ENCODE data around the gene RAB13.
"Not testable (repeated sequence)": the region's sequence is repeated elsewhere in the genome, so short reads cannot be mapped to it uniquely, and the experiment has no call there.

Gene RAB13

DNA sequence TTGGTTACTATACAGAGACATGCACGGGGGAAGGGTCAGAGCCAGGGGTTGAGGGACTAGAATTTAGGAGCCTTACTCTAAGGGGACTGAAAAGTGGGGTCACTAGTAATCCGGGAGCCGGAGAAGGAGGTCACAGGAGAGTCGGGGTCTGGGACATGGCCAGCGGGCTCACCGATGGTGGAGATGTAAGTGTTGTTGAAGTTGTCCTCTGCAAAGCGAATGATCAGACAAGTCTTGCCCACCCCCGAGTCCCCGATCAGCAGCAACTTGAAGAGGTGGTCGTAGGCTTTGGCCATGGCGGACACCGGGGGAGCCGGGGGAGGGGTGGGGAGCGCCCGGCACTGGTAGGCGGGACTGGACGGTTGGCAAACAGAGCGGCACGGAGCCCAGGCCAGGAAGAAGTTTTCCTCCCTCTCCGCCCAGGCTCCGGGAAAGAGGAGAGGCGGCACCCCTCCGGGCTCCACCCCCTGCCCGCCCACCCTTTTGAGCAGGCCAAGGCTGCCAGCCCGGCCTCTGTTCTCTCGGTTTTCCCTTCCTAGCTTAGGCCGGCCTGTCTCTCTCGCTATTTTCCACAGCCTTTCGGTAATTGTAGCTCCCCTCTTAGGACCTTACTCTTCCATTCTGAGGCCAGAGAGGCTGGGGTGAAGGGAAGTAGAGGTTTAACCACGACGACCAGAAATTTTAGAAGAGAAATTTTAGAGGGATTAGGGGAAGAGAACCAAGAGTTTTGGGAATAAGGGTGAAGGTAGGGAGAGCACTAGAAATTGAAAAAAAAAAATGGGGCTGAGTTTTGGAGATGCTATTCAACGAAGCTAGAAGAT, at the start of gene RAB13:
TSS of gene RAB13 (minus strand) at position 399 of the 821 bp plus-strand sequence. CDS start at position 296, 103 bp downstream.
- peak; percentile 72 for DNase-seq (ENCODE audit: low spot score)

DNA sequence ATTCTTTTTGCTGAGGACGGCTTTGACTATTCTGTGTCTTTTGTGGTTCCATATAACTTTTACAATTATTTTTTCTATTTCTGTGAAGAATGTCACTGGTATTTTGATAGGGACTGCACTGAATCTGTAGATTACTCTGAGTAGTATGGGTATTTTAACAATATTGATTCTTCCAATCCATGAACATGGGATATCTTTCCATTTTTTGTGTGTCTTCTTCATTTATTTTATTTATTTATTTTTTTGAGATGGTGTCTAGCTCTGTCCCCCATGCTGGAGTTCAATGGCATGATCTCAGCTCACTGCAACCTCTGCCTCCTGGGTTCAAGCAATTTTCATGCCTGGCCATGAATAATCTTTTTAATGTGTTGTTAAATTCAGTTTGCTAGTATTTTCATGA, 47.6 kb upstream of the RAB13 start:
- not testable (repeated sequence) for DNase-seq (ENCODE audit: low spot score)

DNA sequence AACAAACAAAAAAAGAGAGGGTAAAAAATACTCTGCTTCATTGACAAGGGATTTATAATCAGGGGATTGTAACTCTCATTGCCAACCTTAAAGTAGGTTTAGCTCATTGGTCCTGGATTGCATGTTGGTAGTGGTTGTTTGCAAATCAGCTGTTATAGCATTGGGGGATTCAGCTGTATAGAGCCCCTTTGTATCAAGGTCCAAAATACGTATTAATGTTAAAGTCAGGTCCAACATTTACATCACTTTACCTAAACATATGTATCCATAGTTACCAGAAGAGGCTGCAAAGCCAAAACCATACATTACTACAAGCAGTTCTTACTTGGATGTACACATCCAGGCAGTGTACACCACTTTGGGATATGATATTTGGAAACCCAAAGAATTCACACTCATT, 33.8 kb upstream of the RAB13 start:
- no peak for DNase-seq (ENCODE audit: low spot score)

DNA sequence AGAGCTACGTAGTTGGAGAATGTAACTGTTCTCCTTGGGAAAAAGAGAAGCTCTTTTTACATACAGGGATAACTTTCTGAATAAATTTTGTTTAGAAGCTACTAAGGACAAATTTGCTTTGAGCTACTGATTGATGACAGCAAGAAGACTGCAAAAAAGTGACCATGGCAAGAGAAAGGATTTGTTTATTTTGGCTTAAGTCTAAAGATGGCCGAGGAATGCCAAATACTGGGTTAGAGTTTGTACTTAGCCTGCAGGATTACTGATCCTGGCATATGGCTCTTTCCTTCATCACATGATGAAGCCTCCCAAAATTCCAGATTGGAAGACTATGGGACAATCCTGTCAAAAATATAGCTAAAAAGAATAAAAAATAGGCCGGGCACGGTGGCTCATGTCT, 33.1 kb upstream of the RAB13 start:
- no peak for DNase-seq (ENCODE audit: low spot score)

DNA sequence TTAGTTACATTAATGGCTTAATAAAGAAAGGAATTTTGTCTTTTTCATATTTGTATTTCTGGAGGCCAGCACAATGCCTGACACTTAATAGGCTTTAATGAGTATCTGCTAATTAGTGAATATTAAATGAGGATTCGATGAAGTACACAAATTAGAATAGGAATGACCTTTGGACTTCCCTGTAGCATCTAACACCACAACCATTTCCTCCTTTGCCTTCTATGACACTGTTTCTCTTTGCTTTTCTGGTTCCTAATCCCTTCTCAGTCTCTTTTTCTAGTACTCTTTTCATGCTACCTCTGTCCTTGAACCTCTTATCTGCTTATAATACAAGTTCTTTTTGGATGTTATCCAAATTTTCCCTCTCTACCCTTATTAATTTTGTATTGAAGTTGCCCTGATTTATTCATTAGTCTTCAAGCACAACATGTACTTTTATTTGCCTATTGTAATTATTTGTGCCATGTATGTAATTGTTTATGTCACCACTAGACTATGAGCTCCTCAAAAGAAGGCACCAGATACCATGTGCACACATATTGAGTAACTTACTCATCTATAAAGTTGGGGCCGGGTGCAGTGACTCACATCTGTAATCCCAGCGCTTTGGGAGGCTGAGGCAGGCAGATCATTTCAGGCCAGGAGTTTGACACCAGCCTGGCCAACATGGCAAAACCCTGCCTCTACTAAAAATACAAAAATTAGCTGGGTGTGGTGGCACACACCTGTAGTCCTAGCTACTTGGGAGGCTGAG, 28.2 kb upstream of the RAB13 start:
- DNase-seq (ENCODE audit: low spot score): no peak

DNA sequence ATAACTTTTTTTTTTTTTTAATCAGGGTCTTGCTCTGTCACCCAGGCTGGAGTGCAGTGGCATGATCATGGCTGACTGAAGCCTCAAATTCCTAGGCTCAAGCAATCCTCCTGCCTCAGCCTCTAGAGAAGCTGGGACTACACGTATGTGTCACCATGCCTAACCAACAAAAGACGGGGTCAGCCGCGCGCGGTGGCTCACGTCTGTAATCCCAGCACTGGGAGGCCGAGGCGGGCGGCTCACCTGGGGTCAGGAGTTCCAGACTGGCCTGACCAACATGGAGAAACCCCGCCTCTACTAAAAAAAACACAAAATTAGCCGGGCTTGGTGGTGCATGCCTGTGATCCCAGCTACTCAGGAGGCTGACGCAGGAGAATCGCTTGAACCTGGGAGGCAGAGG, 26.4 kb upstream of the RAB13 start:
- not testable (repeated sequence) for DNase-seq (ENCODE audit: low spot score)

DNA sequence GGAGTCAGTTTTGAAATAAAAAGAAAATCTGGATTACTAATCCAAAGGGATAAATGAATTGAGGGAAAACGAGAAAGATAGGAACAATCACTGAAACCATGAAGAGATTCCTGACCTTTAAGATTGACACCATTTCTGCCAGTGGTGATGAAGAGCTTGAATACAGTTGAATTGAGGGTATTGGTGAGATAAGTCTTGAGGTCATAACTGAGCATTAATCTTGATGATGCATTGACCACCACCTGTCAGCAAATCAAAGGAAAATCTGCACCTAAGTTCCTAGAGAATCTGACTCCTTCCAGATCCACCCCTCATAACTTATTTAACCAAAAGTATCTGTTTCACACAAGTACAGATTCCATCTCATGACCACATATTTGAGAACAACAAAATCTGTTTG, 26.0 kb upstream of the RAB13 start:
- no peak for DNase-seq (ENCODE audit: low spot score)

DNA sequence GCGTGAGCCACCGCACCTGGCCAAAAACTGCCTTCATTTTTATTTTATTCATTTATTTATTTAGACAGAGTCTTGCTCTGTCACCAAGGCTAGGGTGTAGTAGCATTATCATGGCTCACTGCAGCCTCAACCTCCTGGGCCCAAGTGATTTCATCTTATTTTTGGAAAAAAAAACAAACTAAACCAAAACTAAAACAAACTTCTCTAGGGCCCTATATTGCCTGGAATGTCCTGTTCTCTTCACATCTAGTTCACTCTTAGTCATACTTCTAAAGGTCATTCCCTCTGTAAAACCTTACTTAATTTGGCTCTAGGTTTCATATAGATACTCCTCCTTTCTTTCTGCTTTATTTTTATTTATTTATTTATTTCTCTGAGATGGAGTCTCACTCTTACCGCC, 20.0 kb upstream of the RAB13 start:
- no peak for DNase-seq (ENCODE audit: low spot score)

DNA sequence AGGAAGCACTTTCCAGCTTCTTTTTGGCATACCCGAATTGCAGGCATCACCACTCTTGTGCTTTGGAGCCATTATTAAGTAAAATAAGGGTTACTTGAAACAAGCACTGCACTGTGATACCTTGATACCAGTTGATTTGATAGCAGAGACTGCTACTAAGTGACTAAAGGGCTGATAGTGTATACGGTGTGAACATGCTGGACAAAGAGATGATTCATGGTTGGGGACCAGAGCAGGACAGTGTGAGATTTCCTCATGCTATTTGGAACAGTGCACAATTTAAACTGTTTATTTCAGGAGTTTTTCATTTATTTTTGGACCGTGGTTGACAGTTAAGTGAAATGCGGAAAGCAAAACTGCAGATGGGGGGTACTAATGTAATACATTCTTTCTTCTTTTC, 14.3 kb upstream of the RAB13 start:
- no peak for DNase-seq (ENCODE audit: low spot score)

DNA sequence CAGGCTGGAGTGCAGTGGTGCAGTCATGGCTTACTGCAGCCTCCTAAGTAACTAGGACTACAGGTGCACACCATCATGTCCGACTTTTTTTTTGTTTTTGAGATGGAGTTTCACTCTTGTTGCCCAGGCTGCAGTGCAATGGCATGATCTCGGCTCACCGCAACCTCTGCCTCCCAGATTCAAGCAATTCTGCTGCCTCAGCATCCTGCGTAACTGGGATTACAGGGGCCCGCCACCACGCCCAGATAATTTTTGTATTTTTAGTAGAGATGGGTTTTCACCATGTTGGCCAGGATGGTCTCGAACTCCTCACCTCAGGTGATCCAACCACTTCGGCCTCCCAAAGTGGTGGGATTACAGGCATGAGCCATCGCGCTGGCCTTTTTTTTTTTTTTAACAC, 10.7 kb upstream of the RAB13 start:
- not testable (repeated sequence) for DNase-seq (ENCODE audit: low spot score)

DNA sequence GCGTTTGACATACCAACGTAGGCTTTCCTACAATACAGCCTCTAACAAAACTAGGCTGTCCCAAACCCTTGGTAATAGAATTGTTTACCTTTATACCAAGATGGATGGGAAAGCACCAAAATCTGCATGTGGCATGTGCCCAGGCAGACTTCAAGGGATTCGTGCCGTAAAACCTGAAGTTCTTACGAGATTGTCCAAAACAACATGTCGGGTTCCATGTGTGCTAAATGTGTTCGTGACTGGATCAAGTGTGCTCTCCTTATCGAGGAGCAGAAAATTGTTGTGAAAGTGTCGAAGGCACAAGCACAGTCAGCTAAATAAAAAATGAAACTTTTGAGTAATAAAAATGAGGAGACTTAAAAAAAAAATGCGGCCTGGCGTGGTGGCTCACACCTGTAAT, 9.5 kb upstream of the RAB13 start:
- no peak for DNase-seq (ENCODE audit: low spot score)

DNA sequence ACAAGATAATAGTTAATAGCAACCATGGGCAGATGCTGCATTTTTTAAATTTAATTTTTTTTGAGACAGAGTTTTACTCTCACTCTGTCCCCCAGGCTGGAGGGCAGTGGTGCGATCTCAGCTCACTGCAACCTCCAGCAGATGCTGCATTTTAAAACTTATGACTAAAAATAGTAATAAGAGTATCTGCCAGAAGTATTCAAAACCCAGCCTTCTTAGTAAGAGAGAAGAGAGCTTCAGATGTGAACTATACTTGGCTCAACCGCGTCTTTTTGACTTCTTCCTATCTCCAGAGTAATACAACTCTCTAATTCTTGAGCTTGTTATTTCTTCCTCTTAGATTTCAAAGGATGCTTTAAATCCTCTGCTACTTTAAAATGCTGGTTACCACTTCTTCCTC, 9.1 kb upstream of the RAB13 start:
- DNase-seq (ENCODE audit: low spot score): no peak

DNA sequence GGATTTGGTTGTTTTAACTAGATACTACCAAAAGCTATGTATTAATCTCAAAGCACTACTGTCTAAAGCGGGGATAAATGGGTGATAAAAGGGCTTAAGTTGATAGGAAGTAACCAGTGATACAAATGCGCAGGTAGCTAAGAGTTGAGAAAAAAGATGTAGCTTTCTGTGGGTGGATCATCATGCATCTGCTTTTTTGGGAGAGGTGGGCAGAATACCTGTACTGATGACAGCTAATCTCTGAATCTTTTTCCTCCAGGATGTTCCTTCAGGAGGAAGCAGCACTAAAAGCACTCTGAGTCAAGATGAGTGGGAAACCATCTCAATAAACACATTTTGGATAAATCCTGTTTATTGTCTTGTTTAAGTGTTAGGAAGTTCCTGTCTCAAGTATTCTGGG, 5.7 kb upstream of the RAB13 start:
- DNase-seq (ENCODE audit: low spot score): no peak

DNA sequence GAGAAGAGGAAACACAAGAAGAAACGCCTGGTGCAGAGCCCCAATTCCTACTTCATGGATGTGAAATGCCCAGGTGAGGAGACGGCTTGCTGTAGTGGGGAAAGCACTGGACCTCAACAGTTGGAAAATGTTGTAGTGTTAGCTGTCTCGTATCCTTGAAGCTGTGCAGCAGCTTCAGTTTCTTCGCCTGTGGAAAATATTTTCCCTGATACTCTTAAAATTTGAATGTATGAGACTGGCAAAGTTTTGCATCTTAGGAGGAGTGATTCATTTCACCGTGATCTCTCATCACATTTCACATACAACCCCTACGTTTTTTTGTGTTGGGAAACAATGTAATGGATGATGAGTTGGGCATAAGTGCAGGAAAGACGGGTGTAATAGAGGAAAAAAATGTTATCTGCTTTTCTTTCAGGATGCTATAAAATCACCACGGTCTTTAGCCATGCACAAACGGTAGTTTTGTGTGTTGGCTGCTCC, 5.1 kb upstream of the RAB13 start:
- no peak for DNase-seq (ENCODE audit: low spot score)

DNA sequence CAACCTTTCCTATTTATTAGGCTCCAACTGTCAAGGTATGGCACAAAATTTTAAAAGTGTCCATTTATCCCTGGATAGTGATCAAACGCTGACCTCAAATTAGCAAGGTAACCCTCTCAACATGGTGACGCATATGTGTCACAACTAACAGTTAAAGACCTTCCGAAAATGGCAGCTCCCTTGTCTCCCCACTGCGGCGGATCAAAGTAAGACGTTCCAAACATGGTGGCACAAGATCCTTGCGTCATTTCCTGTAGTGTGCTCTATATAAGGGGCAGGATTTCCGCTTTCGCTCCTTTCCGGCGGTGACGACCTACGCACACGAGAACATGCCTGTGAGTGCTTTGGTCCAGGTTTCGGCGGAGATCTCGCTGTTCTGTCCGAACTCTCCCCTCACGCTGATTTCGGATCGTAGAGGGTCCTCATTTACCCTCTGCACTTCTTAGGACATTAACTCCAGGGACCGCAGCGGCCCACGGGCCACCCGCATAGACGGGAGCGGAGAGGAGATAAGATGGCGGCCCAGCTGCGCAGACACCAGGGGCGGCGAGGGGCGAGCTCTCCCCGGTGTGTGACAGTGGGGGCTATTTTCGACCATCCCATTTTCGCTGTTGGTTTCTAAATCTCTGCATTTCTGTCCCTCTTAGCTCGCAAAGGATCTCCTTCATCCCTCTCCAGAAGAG, 4.5 kb upstream of the RAB13 start, which contains the start of gene RPS27:
TSS of gene RPS27 (plus strand) at position 295 of the 683 bp plus-strand sequence. CDS start at position 330, 35 bp downstream.
- peak; percentile 97 for DNase-seq (ENCODE audit: low spot score)

DNA sequence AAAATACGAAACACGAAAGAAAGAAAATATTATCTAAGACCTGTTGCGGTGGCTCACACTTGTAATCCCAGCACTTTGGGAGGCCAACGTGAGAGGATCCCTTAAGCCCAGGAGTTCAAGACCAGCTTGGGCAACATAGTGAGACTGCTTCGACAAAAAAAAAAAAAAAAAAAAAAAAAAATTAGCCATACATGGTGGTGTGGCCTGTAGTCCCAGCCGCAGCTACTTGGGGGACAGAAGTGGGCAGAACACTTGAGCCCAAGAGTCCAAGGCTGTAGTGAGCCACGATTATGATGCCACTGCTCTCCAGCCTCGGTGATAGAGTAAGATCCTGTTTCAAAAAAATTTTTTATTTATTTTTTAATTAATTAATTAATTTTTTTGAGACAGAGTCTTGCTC, 1.5 kb upstream of the RAB13 start:
- DNase-seq (ENCODE audit: low spot score): no peak

DNA sequence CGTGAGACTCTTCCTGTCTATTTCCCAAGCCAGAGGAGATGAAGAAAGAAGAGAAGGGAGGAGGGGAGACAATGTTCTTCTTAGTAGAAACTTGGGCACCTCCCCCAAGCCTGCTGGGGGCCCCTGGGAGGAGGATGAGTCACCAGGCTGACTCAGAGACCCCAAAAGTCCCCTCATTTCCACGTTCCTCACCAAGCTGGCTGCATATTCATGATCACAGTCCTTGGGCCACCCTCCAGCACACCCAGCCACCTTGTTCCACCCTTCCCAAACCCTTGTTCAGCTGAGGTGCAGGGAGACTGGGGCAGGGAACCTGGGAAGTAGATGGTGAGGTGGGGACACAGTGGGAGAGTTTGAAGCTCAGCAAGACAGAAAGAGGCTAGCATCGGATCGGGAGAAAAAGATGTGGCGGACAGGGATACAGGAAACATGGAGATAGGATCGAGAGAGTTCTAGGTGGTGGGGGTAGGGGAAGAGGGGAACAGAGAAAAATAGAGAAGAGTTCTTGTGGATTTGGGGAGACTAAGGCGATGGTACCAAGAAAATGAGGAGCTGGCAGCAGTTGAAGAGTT, 712 bp downstream of the RAB13 start:
- DNase-seq (ENCODE audit: low spot score): no peak

DNA sequence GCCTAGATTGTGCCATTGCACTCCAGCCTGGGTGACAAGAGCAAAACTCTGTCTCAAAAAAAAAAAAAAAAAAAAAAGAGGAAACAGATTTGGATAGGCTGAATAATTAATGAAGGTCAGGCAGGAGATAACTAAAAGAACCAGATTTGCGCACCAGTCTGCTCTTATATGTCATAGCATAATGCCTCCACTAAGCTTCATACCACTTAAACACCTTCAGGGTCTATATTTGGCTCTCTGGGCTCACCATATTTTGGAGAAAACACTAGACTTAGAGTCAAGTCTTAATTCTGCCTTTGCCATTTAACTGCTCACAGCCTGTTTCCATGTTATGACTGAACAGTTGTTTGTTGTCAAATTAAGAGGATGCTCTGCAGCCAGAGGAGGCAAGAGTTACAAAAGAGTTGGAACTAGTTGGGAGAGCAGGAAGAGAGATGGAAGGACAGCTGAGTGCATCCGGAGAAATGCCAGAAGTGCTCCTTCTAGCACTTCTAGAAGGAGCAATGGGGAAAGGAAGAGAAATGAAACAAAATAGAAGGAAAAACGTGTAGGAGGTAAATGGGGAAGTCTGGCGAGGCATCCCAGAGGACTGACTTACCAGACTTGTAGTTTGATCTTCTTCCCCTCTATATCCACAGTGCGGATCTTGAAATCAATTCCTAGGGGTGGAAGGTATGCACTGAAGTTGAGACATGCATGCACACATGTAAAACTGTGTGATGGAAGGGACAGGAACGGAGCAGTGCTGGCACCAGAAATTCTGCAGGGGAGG, 1.8 kb downstream of the RAB13 start:
- DNase-seq (ENCODE audit: low spot score): no peak

DNA sequence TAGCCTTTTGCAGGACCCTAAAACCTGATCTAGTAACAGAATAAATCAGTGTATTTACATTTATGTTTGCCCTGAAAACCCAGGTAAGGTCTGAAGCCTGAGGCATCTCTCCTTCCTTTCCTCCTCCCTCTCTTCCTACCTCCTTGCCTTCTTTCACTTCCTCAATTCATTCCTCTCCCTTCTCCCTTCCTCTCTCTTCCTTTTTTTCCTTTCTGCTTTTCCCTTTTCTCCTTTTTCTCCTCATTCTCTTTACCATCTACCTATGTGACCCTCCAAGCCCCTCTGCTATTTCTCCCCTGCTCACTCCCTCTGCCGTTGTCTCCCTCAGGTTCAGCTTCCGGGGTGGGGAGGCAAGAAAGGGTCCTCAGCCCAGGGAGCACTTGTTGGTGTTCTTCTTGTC, 4.4 kb downstream of the RAB13 start:
- DNase-seq (ENCODE audit: low spot score): not testable (repeated sequence)

DNA sequence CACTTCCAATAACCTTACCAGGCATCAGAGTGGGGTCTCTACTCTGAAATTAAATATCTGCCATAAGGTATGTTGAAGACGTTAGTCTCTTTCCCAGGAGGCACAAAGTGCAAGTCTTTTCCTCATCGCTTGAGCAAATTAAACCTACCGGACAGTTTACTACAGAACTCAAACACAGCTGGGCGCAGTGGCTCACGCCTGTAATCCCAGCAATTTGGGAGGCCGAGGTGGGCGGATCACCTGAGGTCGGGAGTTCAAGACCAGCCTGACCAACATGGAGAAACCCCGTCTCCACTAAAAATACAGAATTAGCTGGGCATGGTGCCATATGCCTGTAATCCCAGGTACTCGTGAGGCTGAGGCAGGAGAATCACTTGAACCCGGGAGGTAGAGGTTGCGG, 7.0 kb downstream of the RAB13 start:
- DNase-seq (ENCODE audit: low spot score): not testable (repeated sequence)

DNA sequence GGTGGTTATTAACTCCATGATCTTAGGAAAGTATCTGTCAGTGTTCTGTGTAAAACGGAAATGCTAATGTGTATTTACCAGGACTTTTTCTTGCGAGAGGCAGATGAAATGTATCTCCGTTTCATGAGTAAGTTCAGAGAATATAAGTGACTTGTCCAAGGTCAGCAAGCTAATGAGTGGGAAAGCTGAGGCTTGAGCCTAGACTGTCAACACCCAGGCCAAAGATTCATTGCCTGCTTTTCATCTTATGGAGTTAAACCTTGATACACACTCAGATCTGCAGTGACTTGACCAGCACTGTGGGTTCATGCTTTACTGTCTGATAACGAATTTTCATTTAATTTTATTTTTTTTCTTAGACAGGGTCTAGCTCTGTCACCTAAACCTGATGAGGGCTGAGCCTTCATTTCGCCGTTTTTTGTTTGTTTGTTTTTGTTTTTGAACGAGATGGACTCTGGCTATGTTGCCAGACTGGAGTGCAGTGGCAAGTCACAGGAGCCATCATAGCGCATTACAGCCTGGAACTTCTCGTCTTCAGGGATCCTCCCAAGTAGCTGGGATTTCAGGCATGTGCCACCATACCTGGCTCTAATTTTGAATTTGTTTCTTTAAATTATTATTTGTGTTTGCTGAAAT, 7.7 kb downstream of the RAB13 start:
- no peak for DNase-seq (ENCODE audit: low spot score)
